ENCODE results near the gene ATP2B2. TPM values are rescaled to one million over a fixed set of nuclear protein-coding genes. Genes with fewer than 3 reads are reported as not detected.

ATP2B2 gene
- total RNA-seq, 2 donors from 2014 or later = 0.07 to 0.11 TPM

- TF ChIP-seq, protein P1, sequence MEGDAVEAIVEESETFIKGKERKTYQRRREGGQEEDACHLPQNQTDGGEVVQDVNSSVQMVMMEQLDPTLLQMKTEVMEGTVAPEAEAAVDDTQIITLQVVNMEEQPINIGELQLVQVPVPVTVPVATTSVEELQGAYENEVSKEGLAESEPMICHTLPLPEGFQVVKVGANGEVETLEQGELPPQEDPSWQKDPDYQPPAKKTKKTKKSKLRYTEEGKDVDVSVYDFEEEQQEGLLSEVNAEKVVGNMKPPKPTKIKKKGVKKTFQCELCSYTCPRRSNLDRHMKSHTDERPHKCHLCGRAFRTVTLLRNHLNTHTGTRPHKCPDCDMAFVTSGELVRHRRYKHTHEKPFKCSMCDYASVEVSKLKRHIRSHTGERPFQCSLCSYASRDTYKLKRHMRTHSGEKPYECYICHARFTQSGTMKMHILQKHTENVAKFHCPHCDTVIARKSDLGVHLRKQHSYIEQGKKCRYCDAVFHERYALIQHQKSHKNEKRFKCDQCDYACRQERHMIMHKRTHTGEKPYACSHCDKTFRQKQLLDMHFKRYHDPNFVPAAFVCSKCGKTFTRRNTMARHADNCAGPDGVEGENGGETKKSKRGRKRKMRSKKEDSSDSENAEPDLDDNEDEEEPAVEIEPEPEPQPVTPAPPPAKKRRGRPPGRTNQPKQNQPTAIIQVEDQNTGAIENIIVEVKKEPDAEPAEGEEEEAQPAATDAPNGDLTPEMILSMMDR (IDR thresholded peaks at IDR 0.05) = no peak
- intact Hi-C loops (cut with DNase I) = no loop called here
- Histone ChIP-seq H3K36me3 (no peaks in the 10 kb centered on the region), H3K4me3 (no peak overlapping the region), H3K27ac (no peak overlapping the region), H3K9ac (ENCODE audit: low read depth in 2 of 2, low read length in 2 of 2) (no peak overlapping the region), H3K4me1 (no peaks in the 10 kb centered on the region), H3K27me3 (no peaks in the 10 kb centered on the region), H3K9me3 (no peaks in the 10 kb centered on the region)
- DNase-seq = no peak
These were observed 56.8 kb downstream of the ATP2B2 start for GRCh38 chr3:10448544-10448943.

- Histone ChIP-seq H3K4me3 (no peak overlapping the region), H3K9me3 (no peaks in the 10 kb centered on the region), H3K9ac (ENCODE audit: low read depth in 2 of 2, low read length in 2 of 2) (no peak overlapping the region), H3K27me3 (no peaks in the 10 kb centered on the region), H3K36me3 (no peaks in the 10 kb centered on the region), H3K4me1 (no peaks in the 10 kb centered on the region), H3K27ac (no peak overlapping the region)
- TF ChIP-seq, protein P1 (IDR thresholded peaks at IDR 0.05) = no peak
- DNase-seq = no peak
- intact Hi-C loops (cut with DNase I) = no loop called here
These were observed 57.7 kb downstream of the ATP2B2 start for GRCh38 chr3:10447527-10448260.

DNA sequence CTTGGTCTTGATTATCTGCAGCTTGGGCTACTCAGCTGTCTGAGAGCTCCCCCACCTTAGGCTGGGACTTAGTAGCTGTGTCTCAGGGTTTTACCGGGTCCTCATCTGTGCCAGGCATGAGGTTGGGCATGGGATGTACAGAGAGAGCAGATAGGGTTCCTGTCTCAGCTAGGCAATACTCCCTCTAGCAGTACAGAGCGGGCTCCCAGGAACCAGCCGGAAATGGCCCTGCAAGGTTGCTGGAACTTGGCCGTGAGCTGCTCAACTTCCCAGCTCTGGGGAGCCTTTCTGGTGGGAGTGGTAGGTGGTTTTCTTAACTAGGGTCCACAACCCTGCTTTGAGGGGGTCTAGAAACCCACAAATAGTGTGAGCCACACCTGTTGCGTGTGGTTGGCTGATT is 58.3 kb downstream of the ATP2B2 start:
- no peak overlapping the region for H3K4me3 ChIP-seq
- no peaks in the 10 kb centered on the region for H3K4me1 ChIP-seq
- intact Hi-C loops (cut with DNase I) = no loop called here
- TF ChIP-seq, protein P1 (IDR thresholded peaks at IDR 0.05) = no peak
- DNase-seq = no peak
- H3K27me3 ChIP-seq = no peaks in the 10 kb centered on the region
- no peaks in the 10 kb centered on the region for H3K36me3 ChIP-seq
- H3K27ac ChIP-seq = no peak overlapping the region
- H3K9me3 ChIP-seq = no peaks in the 10 kb centered on the region
- no peak overlapping the region for H3K9ac ChIP-seq (ENCODE audit: low read depth in 2 of 2, low read length in 2 of 2)

- intact Hi-C loops (cut with DNase I) = no loop called here
- Histone ChIP-seq H3K9ac (ENCODE audit: low read depth in 2 of 2, low read length in 2 of 2) (no peak overlapping the region), H3K9me3 (no peaks in the 10 kb centered on the region), H3K4me3 (no peak overlapping the region), H3K36me3 (no peaks in the 10 kb centered on the region), H3K27ac (no peak overlapping the region), H3K27me3 (no peaks in the 10 kb centered on the region), H3K4me1 (no peaks in the 10 kb centered on the region)
- DNase-seq = no peak
- TF ChIP-seq, protein P1 (IDR thresholded peaks at IDR 0.05) = no peak
These were observed 59.7 kb downstream of the ATP2B2 start for GRCh38 chr3:10445561-10446175.

DNA sequence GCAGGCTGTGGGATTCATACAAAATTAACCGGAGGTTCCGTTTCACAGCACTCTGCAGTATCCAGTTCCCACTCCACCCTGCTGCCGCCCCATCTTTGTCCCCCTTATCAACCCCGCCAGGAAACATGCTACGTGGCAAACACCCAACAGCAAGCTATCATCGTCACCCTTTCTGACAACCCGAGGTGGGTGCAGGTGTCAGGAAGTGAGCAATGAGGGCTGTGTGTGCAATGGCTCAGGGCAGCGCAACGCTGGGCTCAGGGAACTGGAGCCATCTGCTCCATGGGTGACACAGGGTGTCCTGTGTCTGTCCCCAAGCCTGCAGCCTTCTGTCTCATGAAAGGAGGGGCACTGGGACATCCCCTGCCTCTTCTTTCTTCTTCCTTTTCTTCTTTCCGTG is 60.9 kb downstream of the ATP2B2 start:
- H3K4me3 ChIP-seq = no peak overlapping the region
- no peaks in the 10 kb centered on the region for H3K4me1 ChIP-seq
- H3K9ac ChIP-seq (ENCODE audit: low read depth in 2 of 2, low read length in 2 of 2) = no peak overlapping the region
- no peaks in the 10 kb centered on the region for H3K9me3 ChIP-seq
- TF ChIP-seq, protein P1 (IDR thresholded peaks at IDR 0.05) = no peak
- intact Hi-C loops (cut with DNase I) = no loop called here
- no peak for DNase-seq
- no peaks in the 10 kb centered on the region for H3K36me3 ChIP-seq
- H3K27me3 ChIP-seq = no peaks in the 10 kb centered on the region
- no peak overlapping the region for H3K27ac ChIP-seq
